LHCN-M2 (cell line): ENCODE measurements around the gene ANKRD52. TPM values are rescaled to one million over a fixed set of nuclear protein-coding genes. Genes with fewer than 3 reads are reported as not detected.
A peak's percentile ranks its signal among the peaks of the same experiment; 100 is the strongest.

Source experiments
- DNase-seq: peaks from one replicate; pipeline ENCODE4 v3.0.0-alpha.2; 2012; ENCODE audit warnings: low read depth
- total RNA-seq: library from RNA; depleted of rRNA; stranded (reverse); fragments of >200 nt; gene quantifications from 2 replicates; pipeline ENCODE4 v1.2.3, GENCODE V29; 2014

The ANKRD52 gene
- total RNA-seq, 1 experiment from 2014 or later, result 32.6 TPM

DNA sequence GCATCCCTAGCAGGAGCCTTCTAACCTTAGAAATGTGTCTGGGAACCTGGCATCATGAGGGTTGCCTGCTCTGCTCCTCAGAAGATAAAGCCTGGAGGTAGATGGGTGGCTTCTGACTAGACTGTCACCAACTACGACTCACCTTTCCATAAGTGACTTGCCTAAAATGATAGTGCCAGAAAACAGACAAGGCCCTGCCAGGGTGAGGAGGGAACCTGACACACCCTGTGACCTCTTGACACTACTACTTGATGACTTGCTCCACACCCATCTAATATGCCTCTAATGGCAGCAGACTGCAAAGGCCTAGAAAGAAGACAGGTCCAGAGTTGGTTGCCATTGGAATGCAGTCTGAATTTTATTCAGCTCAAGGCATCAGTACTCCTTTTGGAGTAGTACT is 45.8 kb downstream of the ANKRD52 start:
- DNase-seq, result no peak

DNA sequence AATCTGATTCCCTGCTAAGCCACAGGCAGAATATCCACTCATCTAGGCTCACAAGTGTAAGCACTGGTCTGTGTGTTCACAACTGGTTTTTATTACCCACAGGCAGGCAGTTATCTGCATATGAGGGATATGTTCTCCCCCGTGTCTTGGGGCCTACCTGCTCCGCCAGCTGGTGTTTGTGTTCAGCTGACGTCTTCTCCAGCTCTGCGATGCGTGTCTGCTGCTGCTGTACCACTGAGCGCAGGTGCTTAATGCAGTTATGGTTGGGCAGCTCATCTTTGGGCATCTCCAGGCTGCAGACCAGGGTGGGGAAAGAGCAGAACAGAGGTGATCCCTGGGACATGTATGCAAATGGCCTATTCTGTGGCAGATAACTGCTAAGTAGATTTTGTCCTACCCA is 50.2 kb downstream of the ANKRD52 start:
- DNase-seq, result no peak

DNA sequence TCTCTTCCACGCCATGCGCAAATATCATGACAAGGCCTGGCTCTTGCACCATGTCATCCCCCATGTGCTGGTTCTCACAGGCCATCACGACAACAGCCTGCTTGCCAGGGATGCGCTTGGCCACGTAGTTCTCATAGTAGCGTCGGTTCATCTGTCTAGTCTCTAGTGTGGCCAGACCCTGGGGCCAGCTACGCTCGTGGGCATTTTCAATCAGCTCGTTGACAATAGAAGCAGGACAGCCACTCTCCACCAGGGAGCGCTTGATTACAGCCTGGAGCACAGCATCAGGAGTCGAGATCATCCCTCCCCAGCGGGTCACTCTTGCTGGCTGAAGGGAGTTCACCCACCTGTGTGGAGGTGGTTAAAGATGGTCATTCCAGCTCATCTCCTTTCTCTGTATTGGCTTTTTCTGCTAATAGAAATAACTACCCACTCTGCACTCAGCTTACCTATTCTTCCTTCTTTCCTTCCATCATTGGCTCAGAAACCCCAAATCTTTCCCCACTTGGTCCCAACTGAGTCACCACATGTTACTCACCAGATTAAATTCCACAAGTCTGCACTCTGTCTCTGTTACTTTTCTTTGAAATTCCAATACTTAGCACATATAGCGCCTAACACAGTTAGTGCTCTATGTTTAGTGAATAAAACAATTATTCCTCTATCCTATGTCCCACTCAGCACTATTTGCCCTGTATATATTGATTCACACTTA is 51.6 kb downstream of the ANKRD52 start:
- peak; percentile 47 for DNase-seq

DNA sequence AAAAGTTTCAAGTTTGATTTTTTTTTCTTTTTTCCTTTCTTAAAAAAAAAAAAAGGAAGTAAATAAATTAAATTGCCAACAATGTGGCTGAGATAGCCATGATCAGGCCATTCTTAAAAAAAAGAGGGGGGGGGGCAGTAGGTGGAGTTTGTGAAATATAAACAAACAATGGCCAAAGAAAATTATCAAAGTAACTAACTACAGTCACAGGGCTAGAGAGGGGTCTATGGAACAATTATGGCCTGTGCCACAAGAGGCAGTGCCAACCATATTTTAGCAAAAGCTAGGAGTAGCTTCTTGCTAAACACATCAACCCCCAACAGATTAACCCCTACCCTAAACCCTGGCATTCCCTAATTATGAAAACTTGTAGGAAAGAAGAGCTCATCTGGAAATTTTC is 52.7 kb downstream of the ANKRD52 start:
- no peak for DNase-seq

- DNase-seq, result no peak
Observed at GRCh38 chr12:56204275-56204674, 53.9 kb downstream of the ANKRD52 start.

GRCh38 chr12:56202838-56203237 is 55.3 kb downstream of the ANKRD52 start:
- no peak for DNase-seq

GRCh38 chr12:56202366-56202765 is 55.8 kb downstream of the ANKRD52 start:
- no peak for DNase-seq

DNA sequence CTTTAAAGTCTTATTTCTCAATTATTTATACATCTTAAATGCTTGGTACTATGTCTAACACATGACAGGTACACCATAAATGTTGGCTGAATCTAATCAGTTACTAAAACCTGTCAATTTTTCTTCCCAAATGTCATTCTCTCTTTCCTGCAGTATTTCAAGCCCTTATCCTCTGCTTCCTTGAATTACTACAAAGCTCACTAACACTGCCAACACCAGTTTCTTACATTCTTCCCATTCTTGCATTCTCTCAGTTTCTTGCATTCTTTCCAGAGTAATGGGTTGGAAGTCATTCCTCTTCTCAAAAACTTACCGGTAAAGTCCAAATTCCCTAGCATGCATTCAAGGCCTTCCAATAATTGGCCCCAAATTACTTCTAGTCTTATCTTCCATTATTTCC is 59.3 kb downstream of the ANKRD52 start:
- no peak for DNase-seq

GRCh38 chr12:56197921-56198635 is 60.1 kb downstream of the ANKRD52 start:
- no peak for DNase-seq

DNA sequence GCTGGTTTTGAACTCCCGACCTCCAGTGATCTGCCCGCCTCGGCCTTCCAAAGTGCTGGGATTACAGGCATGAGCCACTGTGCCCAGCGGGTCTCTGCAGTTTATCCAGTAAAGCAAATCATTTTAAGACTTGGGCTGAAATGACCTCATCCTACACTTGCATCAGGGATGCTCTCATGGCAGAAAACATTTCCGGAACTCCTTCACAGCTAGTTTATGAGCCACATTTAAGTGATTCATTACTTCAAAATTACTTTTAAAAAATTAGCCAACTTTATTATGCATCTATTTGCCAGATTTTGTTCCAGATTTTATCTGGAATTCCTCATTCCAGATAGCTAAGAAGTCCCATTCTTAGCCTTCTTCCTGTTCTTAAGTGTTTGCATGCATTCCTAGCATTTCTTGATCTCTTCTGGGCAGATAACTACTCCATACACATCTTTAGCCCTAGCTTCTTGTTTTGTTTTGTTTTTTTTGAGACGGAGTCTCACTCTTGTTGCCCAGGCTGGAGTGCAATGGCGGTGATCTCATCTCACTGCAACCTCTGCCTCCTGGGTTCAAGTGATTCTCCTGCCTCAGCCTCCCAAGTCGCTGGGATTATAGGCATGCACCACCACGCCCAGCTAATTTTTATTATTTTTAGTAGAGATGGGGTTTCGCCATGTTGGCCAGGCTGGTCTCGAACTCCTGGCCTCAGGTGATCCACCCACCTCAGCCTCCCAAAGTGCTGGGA is 61.2 kb downstream of the ANKRD52 start:
- DNase-seq, result peak; percentile 73

- DNase-seq, result peak; percentile 83
Observed at GRCh38 chr12:56193025-56193578, 65.1 kb downstream of the ANKRD52 start.

GRCh38 chr12:56192582-56192981 is 65.6 kb downstream of the ANKRD52 start:
- no peak for DNase-seq

GRCh38 chr12:56190695-56191155 is 67.5 kb downstream of the ANKRD52 start:
- no peak for DNase-seq

- DNase-seq, result peak; percentile 86
Observed at GRCh38 chr12:56189918-56190694, 68.1 kb downstream of the ANKRD52 start.

DNA sequence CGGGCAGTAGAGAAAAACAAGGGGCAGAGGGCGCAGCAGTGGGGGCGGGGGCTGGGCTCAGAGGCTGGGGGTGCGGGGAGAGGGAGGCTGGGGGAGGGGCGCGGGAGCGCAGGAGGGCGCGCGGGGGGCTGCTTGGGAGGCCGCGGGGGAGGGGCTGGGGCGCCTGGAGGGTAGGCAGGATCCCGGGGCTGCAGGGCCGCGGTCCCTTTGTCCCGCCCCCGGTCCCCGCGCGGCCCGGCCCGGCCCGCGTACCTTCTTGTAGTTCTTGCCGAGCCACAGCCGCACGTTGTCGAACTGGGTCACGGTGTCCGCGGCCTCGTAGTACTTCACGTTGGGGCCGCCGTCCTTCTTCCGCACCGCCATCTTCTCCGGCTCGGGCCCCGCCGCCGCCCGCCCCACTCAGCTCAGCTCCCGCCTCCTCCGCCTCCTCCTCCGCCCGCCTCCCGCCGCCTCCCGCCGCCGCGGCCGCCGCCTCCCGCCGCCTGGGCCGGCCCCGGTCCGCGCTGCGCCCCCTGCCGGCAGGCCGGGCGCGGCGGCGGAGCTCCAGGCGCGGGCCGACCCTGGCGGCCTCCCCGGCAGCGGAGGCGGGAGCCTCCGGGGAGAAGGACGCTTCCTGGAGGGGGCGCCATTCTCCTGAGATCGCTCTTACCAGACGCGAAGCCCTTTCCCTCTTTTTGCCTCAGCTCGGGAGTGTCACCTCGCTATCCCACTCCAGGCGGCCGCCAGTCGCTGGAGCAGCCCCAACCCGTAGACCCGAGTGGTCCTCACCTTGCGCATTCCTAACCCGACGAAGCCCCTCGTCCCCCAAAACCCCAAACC is 68.9 kb downstream of the ANKRD52 start, which contains the start of gene SMARCC2:
Gene SMARCC2 (minus strand): TSS at position 385 of the 819 bp plus-strand sequence. CDS start 22 bp downstream, at position 363.
- DNase-seq, result peak; percentile 77

GRCh38 chr12:56188778-56189098 is 69.4 kb downstream of the ANKRD52 start:
- DNase-seq, result no peak

DNA sequence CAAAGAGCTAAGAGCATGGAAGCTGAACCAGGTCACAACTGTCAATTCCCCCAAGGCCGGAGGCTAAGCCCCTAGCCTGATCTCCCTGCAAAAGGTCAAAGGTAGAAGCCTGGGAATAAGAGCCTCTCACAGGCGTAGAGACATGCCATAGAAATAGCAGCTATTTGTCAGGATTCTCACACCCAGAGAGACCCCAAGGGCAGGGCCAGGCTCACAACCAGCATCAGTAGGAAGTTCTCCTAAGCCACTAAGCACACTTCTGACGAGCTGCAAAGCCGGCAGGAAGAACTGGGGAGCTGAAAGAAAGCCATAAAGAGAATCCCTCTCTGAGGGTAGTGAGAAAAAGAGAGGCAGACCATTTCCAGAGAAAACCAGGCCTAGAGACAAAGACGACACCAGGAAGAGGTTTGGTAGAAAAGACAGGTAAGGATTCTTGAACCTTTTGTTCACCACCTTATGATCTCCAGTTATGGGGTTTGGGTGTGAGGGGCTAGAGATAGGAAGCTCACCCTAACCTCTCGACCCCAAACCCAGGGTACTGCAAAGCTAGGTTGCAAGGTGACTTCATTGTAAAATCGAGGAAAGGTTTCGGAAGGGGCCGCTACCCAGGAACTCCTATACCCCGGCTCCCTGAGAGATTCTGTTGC is 69.9 kb downstream of the ANKRD52 start:
- no peak for DNase-seq
